SK-N-SH (cell line): Measurements from ENCODE around the gene COPS9. TPM values are rescaled to one million over a fixed set of nuclear protein-coding genes. Genes with fewer than 3 reads are reported as not detected.

ENCODE experiments used
- CTCF ChIA-PET: fragments of 300-600, 350-600 bp; formaldehyde crosslinking; extraction: SDS; loops from one replicate; lab custom pipeline; 2021; lab: Yijun Ruan, JAX
- POLR2A ChIA-PET: fragments of 350-600 bp; sonication (Branson Sonifier 250); formaldehyde crosslinking; extraction: SDS; loops from one replicate; lab custom pipeline; 2020; ENCODE audit warnings: antibody characterized with exemption, inconsistent platforms; lab: Yijun Ruan, JAX
- DNase-seq: peaks from one replicate; pipeline ENCODE4 v3.0.0; 2012
- H2AFZ ChIP-seq: fragments of 200-600 bp; sonication (generic); 2 replicates; pipeline ENCODE4 v1.8.1; 2016; ENCODE audit warnings: antibody characterized with exemption, mild to moderate bottlenecking, low read depth
- H3F3A ChIP-seq: fragments of 200-600 bp; sonication (generic); replicated peaks from 2 replicates; pipeline ENCODE3; 2016; ENCODE audit warnings: antibody characterized with exemption, mild to moderate bottlenecking; ENCODE audit not compliant: insufficient read depth
- H3K27ac ChIP-seq, 2 experiments: fragments of 200-500 bp in 1 of 2; fragments of 200-600 bp in 1 of 2; sonication (Bioruptor generic) in 1 of 2; sonication (generic), shearing (Covaris generic) in 1 of 2; 2 replicates each; pipeline versions ENCODE4 v1.5.1 to v1.6.1; 2014 to 2016; ENCODE audit warnings: low read depth in 2 of 2, inconsistent platforms in 1 of 2, low read length in 1 of 2, mild to moderate bottlenecking in 1 of 2, mixed read lengths in 1 of 2
- H3K27me3 ChIP-seq: fragments of 200-600 bp; sonication (generic), shearing (Covaris generic); 2 replicates; pipeline ENCODE4 v1.6.1; 2016; ENCODE audit warnings: mixed run types; ENCODE audit not compliant: insufficient read depth
- H3K36me3 ChIP-seq, 2 experiments: fragments of 200-500 bp in 1 of 2; fragments of 200-600 bp in 1 of 2; sonication (Bioruptor generic) in 1 of 2; sonication (generic) in 1 of 2; replicated peaks in 1 of 2; 2 replicates each; pipeline versions ENCODE3 to v1.5.1; 2014 to 2016; ENCODE audit warnings: low read length in 1 of 2, mild to moderate bottlenecking in 1 of 2; ENCODE audit not compliant: insufficient read depth in 2 of 2, control insufficient read depth in 1 of 2
- H3K4me1 ChIP-seq, 2 experiments: fragments of 200-500 bp in 1 of 2; fragments of 200-600 bp in 1 of 2; sonication (Bioruptor generic) in 1 of 2; sonication (generic), shearing (Covaris generic) in 1 of 2; 2 replicates each; pipeline versions ENCODE4 v1.5.1 to v1.6.1; 2014 to 2016; ENCODE audit warnings: low read depth in 1 of 2, low read length in 1 of 2, mixed run types in 1 of 2; ENCODE audit not compliant: insufficient read depth in 2 of 2, control insufficient read depth in 1 of 2
- H3K4me2 ChIP-seq: fragments of 200-600 bp; sonication (generic), shearing (Covaris generic); 2 replicates; pipeline ENCODE4 v1.6.1; 2017; ENCODE audit warnings: mixed run types
- H3K4me3 ChIP-seq, 2 experiments: fragments of 200-500 bp in 1 of 2; fragments of 200-600 bp in 1 of 2; sonication (Bioruptor generic) in 1 of 2; sonication (generic), shearing (Covaris generic) in 1 of 2; 2 replicates each; pipeline versions ENCODE4 v1.5.1 to v1.8.1; 2014 to 2016; ENCODE audit warnings: low read depth in 2 of 2, inconsistent platforms in 1 of 2, low read length in 1 of 2, mild to moderate bottlenecking in 1 of 2, mixed read lengths in 1 of 2, moderate library complexity in 1 of 2
- H3K79me2 ChIP-seq: fragments of 200-600 bp; sonication (generic); 2 replicates; pipeline ENCODE4 v1.8.1; 2017; ENCODE audit warnings: mild to moderate bottlenecking; ENCODE audit not compliant: insufficient read depth
- H3K9ac ChIP-seq: fragments of 200-600 bp; sonication (generic); 2 replicates; pipeline ENCODE4 v1.6.1; 2017; ENCODE audit warnings: mixed run types
- H3K9me2 ChIP-seq: fragments of 200-600 bp; sonication (generic); 2 replicates; pipeline ENCODE4 v1.6.1; 2017; ENCODE audit warnings: mixed run types
- H3K9me3 ChIP-seq: fragments of 200-600 bp; sonication (generic); 2 replicates; pipeline ENCODE4 v1.6.1; 2017; ENCODE audit warnings: mixed run types, mild to moderate bottlenecking, moderate library complexity
- H4K20me1 ChIP-seq: fragments of 200-600 bp; sonication (generic); 2 replicates; pipeline ENCODE4 v1.6.1; 2017; ENCODE audit warnings: mild to moderate bottlenecking, mixed run types; ENCODE audit not compliant: insufficient read depth
- CHD2 ChIP-seq: fragments of 150-350 bp; IDR thresholded peaks from 2 replicates; pipeline ENCODE4 v1.6.1; 2018; ENCODE audit warnings: low read length; ENCODE audit not compliant: partially characterized antibody
- ELF1 ChIP-seq: IDR thresholded peaks from 2 replicates; pipeline ENCODE4 v1.4.0; 2012
- FOSL2 ChIP-seq: IDR thresholded peaks from 2 replicates; pipeline ENCODE4 v1.4.0; 2012; ENCODE audit warnings: low read depth, mild to moderate bottlenecking, moderate library complexity, borderline replicate concordance
- FOXJ3 ChIP-seq: sonication (generic); formaldehyde crosslinking; IDR thresholded peaks from 2 replicates; pipeline ENCODE4 v1.5.1; 2020; ENCODE audit warnings: mild to moderate bottlenecking, missing genetic modification reagents
- FOXM1 ChIP-seq: IDR thresholded peaks from 2 replicates; pipeline ENCODE4 v1.4.0; 2012; ENCODE audit warnings: low read depth, mild to moderate bottlenecking
- JUND ChIP-seq: IDR thresholded peaks from 2 replicates; pipeline ENCODE4 v1.4.0; 2012
- MEF2A ChIP-seq: IDR thresholded peaks from 2 replicates; pipeline ENCODE4 v1.4.0; 2012; ENCODE audit warnings: low read depth, borderline replicate concordance
- POLR2AphosphoS5 ChIP-seq: IDR thresholded peaks from 2 replicates; pipeline ENCODE4 v1.6.1; 2012; ENCODE audit warnings: low read depth, low read length
- RAD21 ChIP-seq: IDR thresholded peaks from 2 replicates; pipeline ENCODE4 v1.6.1; 2012; ENCODE audit warnings: mild to moderate bottlenecking, low read length
- RCOR1 ChIP-seq: fragments of 150-350 bp; IDR thresholded peaks from 2 replicates; pipeline ENCODE4 v1.6.1; 2017; ENCODE audit warnings: antibody characterized with exemption, low read length
- REST ChIP-seq: IDR thresholded peaks from 2 replicates; pipeline ENCODE4 v1.6.1; 2012; ENCODE audit warnings: mild to moderate bottlenecking, low read depth, low read length, moderate library complexity
- RXRA ChIP-seq: IDR thresholded peaks from 2 replicates; pipeline ENCODE4 v1.4.0; 2012; ENCODE audit warnings: low read depth, mild to moderate bottlenecking, borderline replicate concordance
- TCF12 ChIP-seq: IDR thresholded peaks from 2 replicates; pipeline ENCODE4 v1.4.0; 2012
- TEAD4 ChIP-seq: IDR thresholded peaks from 2 replicates; pipeline ENCODE4 v1.4.0; 2012; ENCODE audit warnings: mild to moderate bottlenecking, borderline replicate concordance; ENCODE audit not compliant: insufficient read depth
- WGBS: methylation state at CpG from one replicate; pipeline ENCODE4 v1.1.6; 2017; ENCODE audit warnings: low lambda C conversion rate; 5-methylcytosine and 5-hydroxymethylcytosine counted together
- polyA plus RNA-seq, 3 experiments: library from polyadenylated mRNA; depleted of rRNA; stranded (reverse); fragments of >200 nt; gene quantifications; 2 replicates each; pipeline ENCODE4 v1.2.3, GENCODE V29; 2012
- TF ChIP-seq, protein P1 (sequence below): fragments of 150-350 bp; IDR thresholded peaks from 2 replicates; pipeline ENCODE4 v1.6.1; 2017; ENCODE audit warnings: antibody characterized with exemption, low read length, low read depth, borderline replicate concordance
- TF ChIP-seq, protein P2 (sequence below): IDR thresholded peaks from 2 replicates; pipeline ENCODE4 v1.4.0; 2012; ENCODE audit warnings: low read depth, borderline replicate concordance

The COPS9 gene
- polyA plus RNA-seq, 1 of the 3 experiments (the other 2 are of a cell fraction) = 717 TPM

- H2AFZ ChIP-seq = no peak overlapping the region
- CTCF ChIA-PET = interaction anchor here (0.6 to 1.0 kb wide), 2 partner anchors 66 to 68 kb away, joined by 3 to 4 read pairs; no protein-coding TSS in a partner anchor
- no peak for DNase-seq
These were observed 8.8 kb downstream of the COPS9 start for GRCh38 chr2:240127191-240127750.

GRCh38 chr2:240126731-240127130 is 9.4 kb downstream of the COPS9 start:
- no peak overlapping the region for H2AFZ ChIP-seq
- H3K4me3 ChIP-seq = no peak overlapping the region
- H3K4me2 ChIP-seq = no peak overlapping the region
- no peak overlapping the region for H3K27ac ChIP-seq
- H3F3A ChIP-seq = no peaks in the 10 kb centered on the region
- peaks cover 0 to 47% of the 10 kb centered on the region in 2 experiments for H3K36me3 ChIP-seq
- WGBS = 96% methylated on average over 10 of the region's 10 CpGs
- H3K4me1 ChIP-seq = no peaks in the 10 kb centered on the region
- no peaks in the 10 kb centered on the region for H4K20me1 ChIP-seq
- H3K9me2 ChIP-seq = no peaks in the 10 kb centered on the region
- H3K27me3 ChIP-seq = no peaks in the 10 kb centered on the region
- ChIA-PET POLR2A (no interaction called here), CTCF (interaction anchor here (0.6 to 1.0 kb wide), 2 partner anchors 66 to 67 kb away, joined by 3 to 4 read pairs; no protein-coding TSS in a partner anchor)
- DNase-seq = no peak
- no peaks in the 10 kb centered on the region for H3K79me2 ChIP-seq
- H3K9ac ChIP-seq = no peak overlapping the region
- no peaks in the 10 kb centered on the region for H3K9me3 ChIP-seq
- TF ChIP-seq POLR2AphosphoS5 = no peak
- TF ChIP-seq, protein P1, sequence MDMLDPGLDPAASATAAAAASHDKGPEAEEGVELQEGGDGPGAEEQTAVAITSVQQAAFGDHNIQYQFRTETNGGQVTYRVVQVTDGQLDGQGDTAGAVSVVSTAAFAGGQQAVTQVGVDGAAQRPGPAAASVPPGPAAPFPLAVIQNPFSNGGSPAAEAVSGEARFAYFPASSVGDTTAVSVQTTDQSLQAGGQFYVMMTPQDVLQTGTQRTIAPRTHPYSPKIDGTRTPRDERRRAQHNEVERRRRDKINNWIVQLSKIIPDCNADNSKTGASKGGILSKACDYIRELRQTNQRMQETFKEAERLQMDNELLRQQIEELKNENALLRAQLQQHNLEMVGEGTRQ = no peak
- TF ChIP-seq, protein P2, sequence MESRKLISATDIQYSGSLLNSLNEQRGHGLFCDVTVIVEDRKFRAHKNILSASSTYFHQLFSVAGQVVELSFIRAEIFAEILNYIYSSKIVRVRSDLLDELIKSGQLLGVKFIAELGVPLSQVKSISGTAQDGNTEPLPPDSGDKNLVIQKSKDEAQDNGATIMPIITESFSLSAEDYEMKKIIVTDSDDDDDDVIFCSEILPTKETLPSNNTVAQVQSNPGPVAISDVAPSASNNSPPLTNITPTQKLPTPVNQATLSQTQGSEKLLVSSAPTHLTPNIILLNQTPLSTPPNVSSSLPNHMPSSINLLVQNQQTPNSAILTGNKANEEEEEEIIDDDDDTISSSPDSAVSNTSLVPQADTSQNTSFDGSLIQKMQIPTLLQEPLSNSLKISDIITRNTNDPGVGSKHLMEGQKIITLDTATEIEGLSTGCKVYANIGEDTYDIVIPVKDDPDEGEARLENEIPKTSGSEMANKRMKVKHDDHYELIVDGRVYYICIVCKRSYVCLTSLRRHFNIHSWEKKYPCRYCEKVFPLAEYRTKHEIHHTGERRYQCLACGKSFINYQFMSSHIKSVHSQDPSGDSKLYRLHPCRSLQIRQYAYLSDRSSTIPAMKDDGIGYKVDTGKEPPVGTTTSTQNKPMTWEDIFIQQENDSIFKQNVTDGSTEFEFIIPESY = no peak

More at GRCh38 chr2:240127191-240127750, 8.8 kb downstream of the COPS9 start:
- H3K9ac ChIP-seq = no peak overlapping the region
- no peaks in the 10 kb centered on the region for H3K9me2 ChIP-seq
- POLR2A ChIA-PET = no interaction called here
- no peaks in the 10 kb centered on the region for H3K9me3 ChIP-seq
- H3K27me3 ChIP-seq = no peaks in the 10 kb centered on the region
- TF ChIP-seq TEAD4 (no peak), TCF12 (no peak), ELF1 (no peak), FOSL2 (no peak), RAD21 (no peak)
- no peaks in the 10 kb centered on the region for H3F3A ChIP-seq
- H4K20me1 ChIP-seq = no peaks in the 10 kb centered on the region
- no peaks in the 10 kb centered on the region for H3K4me1 ChIP-seq
- no peak overlapping the region for H3K4me2 ChIP-seq
- WGBS = 91% methylated on average over 6 of the region's 7 CpGs
- no peak overlapping the region for H3K4me3 ChIP-seq
- no peaks in the 10 kb centered on the region for H3K79me2 ChIP-seq
- peaks cover 0 to 52% of the 10 kb centered on the region in 2 experiments for H3K36me3 ChIP-seq
- no peak overlapping the region for H3K27ac ChIP-seq

DNA sequence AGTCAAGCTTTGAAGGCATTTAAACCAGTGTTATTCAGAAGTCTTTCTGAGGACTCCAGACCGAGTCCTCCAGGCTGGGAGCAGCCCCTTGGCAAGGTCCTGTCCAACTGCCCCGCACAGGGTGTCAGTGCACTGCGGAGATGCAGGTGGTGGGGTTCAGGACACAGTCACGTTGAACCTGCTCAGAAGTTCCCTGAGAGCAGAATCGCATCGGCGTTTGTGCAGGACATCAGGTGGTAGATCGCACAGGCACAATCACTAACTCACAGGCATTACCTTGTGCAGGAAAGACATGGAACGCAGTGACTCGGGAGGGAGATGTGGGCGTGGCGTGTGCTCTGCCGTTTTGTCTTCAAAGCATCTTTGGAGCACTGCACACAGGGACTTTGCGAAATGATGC is 10.4 kb downstream of the COPS9 start:
- Histone ChIP-seq H3K9ac (no peak overlapping the region), H3K9me3 (no peaks in the 10 kb centered on the region), H3K4me1 (no peaks in the 10 kb centered on the region), H3F3A (no peaks in the 10 kb centered on the region), H3K9me2 (no peaks in the 10 kb centered on the region), H3K4me3 (no peak overlapping the region), H3K27ac (no peak overlapping the region), H3K4me2 (no peak overlapping the region), H3K79me2 (no peaks in the 10 kb centered on the region), H3K36me3 (peaks cover 0 to 37% of the 10 kb centered on the region in 2 experiments), H3K27me3 (no peaks in the 10 kb centered on the region), H4K20me1 (no peaks in the 10 kb centered on the region), H2AFZ (no peak overlapping the region)
- WGBS = 92% methylated on average over 14 of the region's 14 CpGs
- CTCF ChIA-PET = no interaction called here
- POLR2A ChIA-PET = no interaction called here
- no peak for DNase-seq
- TF ChIP-seq RCOR1 = no peak
- no peak for TF ChIP-seq REST
- TF ChIP-seq FOXM1 = no peak
- TF ChIP-seq RXRA = no peak
- no peak for TF ChIP-seq JUND
- no peak for TF ChIP-seq FOXJ3 (CRISPR knock-in tag)
- TF ChIP-seq MEF2A = no peak
- TF ChIP-seq ELF1 = no peak
- no peak for TF ChIP-seq CHD2
